ENCODE data around the gene LRRC75B.

The LRRC75B gene

DNA sequence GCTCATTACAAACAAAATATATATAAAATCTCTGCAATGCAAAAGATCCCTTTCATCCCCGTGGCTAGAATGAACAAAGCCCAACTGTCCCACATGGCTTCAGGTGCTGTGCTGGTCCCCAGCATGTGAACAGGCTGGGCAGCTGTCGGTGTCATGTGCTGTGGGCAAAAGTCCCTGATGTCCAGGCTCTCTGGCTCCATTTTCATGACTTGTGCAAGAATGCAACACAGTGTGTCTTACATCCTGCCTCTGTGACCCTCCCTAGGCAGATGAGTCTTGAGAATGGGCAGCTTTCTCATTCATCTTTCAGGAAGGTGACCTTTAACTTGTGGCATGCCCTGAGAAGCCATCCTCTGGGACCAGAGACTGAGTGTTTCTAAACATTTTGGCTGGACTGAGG is 52.4 kb downstream of the LRRC75B start:
- Histone ChIP-seq H3K9ac (ENCODE audit: low read length) (no peak overlapping the region), H3K4me3 (ENCODE audit: low read length) (no peak overlapping the region), H3K36me3 (ENCODE audit: control insufficient read depth, insufficient read depth, low read length) (peaks cover 27% of the 10 kb centered on the region), H3K9me3 (ENCODE audit: control insufficient read depth, low read length) (no peaks in the 10 kb centered on the region), H3K27me3 (ENCODE audit: control insufficient read depth, insufficient read depth, low read length) (no peaks in the 10 kb centered on the region), H3K4me1 (ENCODE audit: control insufficient read depth, insufficient read depth, low read length) (no peaks in the 10 kb centered on the region)

DNA sequence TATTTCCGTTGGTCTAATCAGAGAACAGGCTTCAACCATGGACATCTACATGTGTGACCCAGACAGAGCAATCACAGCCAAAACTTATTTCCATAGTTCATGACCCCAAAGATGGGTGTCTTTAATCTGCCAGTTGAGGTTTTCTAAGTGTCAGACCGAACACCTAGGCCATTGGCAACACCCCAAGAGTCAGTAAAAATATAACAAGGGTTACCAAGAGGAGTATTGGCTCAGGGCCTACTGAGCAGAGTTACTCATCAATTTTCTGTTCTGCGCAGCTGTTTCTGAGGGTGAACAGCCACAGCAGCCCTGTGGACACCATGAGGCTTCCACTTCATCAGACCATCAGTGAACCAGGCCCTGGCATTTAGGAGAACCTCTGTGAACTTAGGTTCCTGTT is 56.8 kb downstream of the LRRC75B start:
- Histone ChIP-seq H3K27me3 (ENCODE audit: control insufficient read depth, insufficient read depth, low read length) (no peaks in the 10 kb centered on the region), H3K4me3 (ENCODE audit: low read length) (no peak overlapping the region), H3K4me1 (ENCODE audit: control insufficient read depth, insufficient read depth, low read length) (no peaks in the 10 kb centered on the region), H3K9me3 (ENCODE audit: control insufficient read depth, low read length) (no peaks in the 10 kb centered on the region), H3K9ac (ENCODE audit: low read length) (no peak overlapping the region), H3K36me3 (ENCODE audit: control insufficient read depth, insufficient read depth, low read length) (no peaks in the 10 kb centered on the region)
